GM12878 (cell line): ENCODE measurements around the gene CNIH2.

Experiments used
- CTCF ChIP-seq, 3 experiments: IDR thresholded peaks in 2 of 3; conservative IDR thresholded peaks in 1 of 3; 2 replicates each; pipeline ENCODE4 v1.5.1; 2011; ENCODE audit warnings: low read depth in 3 of 3, low read length in 3 of 3, mild to moderate bottlenecking in 3 of 3, control low read depth in 2 of 3, moderate library complexity in 2 of 3, inconsistent platforms in 1 of 3, mixed read lengths in 1 of 3; ENCODE audit not compliant: control insufficient read depth in 2 of 3, insufficient read depth in 1 of 3; ENCODE audit errors: extremely low read depth in 1 of 3
- EGR1 ChIP-seq, 2 experiments: IDR thresholded peaks; 1 replicate in 1 of 2; 2 replicates in 1 of 2; pipeline ENCODE4 v1.6.1; 2011 to 2012; ENCODE audit warnings: low read depth in 2 of 2, low read length in 2 of 2, borderline replicate concordance in 1 of 2, mild to moderate bottlenecking in 1 of 2, moderate library complexity in 1 of 2
- EZH2 ChIP-seq: IDR thresholded peaks from 2 replicates; pipeline ENCODE4 v1.6.1; 2012; ENCODE audit warnings: low read depth, mild to moderate bottlenecking, control low read depth, inconsistent platforms, low read length, borderline replicate concordance; ENCODE audit not compliant: control insufficient read depth
- IRF3 ChIP-seq: fragments of 450-650 bp; IDR thresholded peaks from 2 replicates; pipeline ENCODE4 v1.6.1; 2014; ENCODE audit warnings: mild to moderate bottlenecking
- NFYB ChIP-seq: IDR thresholded peaks from 2 replicates; pipeline ENCODE4 v1.6.1; 2011; ENCODE audit warnings: low read depth, mild to moderate bottlenecking, low read length, improper control_type of control experiment, moderate library complexity; ENCODE audit not compliant: insufficient read depth
- POLR2A ChIP-seq: IDR thresholded peaks from 2 replicates; pipeline ENCODE4 v1.6.1; 2011; ENCODE audit warnings: low read depth, mild to moderate bottlenecking, low read length
- POU2F2 ChIP-seq: IDR thresholded peaks from 3 replicates; pipeline ENCODE4 v1.6.1; 2011; ENCODE audit warnings: low read depth, mild to moderate bottlenecking, low read length, borderline replicate concordance
- RCOR1 ChIP-seq: conservative IDR thresholded peaks from 2 replicates; pipeline ENCODE4 v1.6.1; 2012; ENCODE audit warnings: low read depth, low read length, improper control_type of control experiment
- SP1 ChIP-seq: IDR thresholded peaks from one replicate; pipeline ENCODE4 v1.6.1; 2011; ENCODE audit warnings: low read depth, low read length
- TF ChIP-seq, protein P1 (sequence below): fragments of 150-350 bp; IDR thresholded peaks from 2 replicates; pipeline ENCODE4 v1.6.1; 2014; ENCODE audit warnings: mild to moderate bottlenecking, low read depth, low read length

- no peak for TF ChIP-seq IRF3
- no peak for TF ChIP-seq POLR2A
- no peak for TF ChIP-seq SP1
- no peak for TF ChIP-seq POU2F2
- TF ChIP-seq CTCF (IDR thresholded peaks at IDR 0.05 in 2 of 3, conservative IDR thresholded peaks at IDR 0.05 in 1 of 3; ENCODE audit: control insufficient read depth in 2 of 3, extremely low read depth in 1 of 3, insufficient read depth in 1 of 3, low read depth in 3 of 3, low read length in 3 of 3): no peak
- TF ChIP-seq EGR1 (IDR thresholded peaks at IDR 0.05; ENCODE audit: borderline replicate concordance in 1 of 2, low read depth in 2 of 2, low read length in 2 of 2): no peak
- no peak for TF ChIP-seq EZH2
- TF ChIP-seq, protein P1, sequence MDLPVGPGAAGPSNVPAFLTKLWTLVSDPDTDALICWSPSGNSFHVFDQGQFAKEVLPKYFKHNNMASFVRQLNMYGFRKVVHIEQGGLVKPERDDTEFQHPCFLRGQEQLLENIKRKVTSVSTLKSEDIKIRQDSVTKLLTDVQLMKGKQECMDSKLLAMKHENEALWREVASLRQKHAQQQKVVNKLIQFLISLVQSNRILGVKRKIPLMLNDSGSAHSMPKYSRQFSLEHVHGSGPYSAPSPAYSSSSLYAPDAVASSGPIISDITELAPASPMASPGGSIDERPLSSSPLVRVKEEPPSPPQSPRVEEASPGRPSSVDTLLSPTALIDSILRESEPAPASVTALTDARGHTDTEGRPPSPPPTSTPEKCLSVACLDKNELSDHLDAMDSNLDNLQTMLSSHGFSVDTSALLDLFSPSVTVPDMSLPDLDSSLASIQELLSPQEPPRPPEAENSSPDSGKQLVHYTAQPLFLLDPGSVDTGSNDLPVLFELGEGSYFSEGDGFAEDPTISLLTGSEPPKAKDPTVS: no peak
- no peak for TF ChIP-seq RCOR1
- no peak for TF ChIP-seq NFYB
Observed at GRCh38 chr11:66271816-66272215, 6.2 kb upstream of the CNIH2 start.
